Measurements from ENCODE around the gene ELP5.

Gene ELP5

DNA sequence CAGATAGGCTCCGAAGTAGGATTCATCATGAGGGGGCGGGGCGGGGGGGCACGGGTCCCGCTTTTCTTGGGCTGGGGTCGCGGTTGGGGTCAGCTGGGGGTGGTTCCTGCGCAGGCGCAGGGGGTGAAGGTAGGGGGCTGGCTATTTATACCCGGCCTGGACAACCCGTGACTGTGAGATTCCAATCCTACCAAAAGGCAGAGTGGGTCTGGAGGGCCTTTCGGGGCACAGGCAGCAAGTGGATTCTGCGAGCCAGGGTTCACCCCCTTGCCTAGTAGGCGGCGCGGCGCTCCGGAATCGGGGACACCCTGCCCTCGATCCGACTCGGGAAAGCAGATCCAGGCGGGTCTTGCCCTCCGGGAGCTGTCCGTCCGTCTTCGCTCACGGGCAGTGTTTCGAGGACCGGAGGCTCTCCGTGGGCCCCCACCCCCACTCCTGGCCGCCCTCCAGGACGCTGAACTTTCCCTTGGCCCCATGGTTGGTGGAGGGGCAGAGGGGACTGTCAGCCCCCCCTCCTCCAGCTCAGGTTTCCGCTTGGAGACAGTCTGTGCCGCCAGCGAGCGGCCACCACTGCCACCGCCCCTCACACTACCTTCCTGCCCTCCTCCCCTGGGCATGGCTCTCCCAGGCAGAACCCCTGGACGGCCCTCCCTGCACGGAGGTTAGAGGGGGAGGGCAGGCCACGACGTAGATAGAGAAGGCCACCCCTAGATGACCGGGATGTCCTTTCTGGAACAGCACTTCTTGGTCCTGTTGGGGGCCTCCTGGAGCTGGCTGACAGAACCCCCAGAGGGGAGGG, 30.1 kb downstream of the ELP5 start:
- TF ChIP-seq CTCF (IDR thresholded peaks at IDR 0.05; ENCODE audit: insufficient read depth, low read length, poor library complexity, severe bottlenecking) = no peak
- H3K4me3 ChIP-seq (replicated peaks; ENCODE audit: low read depth, low read length) = peak overlapping the region; percentile 58
- DNase-seq (ENCODE audit: extremely low read depth, insufficient read length) = no peak
- no peaks in the 10 kb centered on the region for H3K36me3 ChIP-seq (ENCODE audit: control insufficient read depth, insufficient read depth, low read length)
- H3K27me3 ChIP-seq (replicated peaks; ENCODE audit: control insufficient read depth, insufficient read depth, low read length) = no peaks in the 10 kb centered on the region

DNA sequence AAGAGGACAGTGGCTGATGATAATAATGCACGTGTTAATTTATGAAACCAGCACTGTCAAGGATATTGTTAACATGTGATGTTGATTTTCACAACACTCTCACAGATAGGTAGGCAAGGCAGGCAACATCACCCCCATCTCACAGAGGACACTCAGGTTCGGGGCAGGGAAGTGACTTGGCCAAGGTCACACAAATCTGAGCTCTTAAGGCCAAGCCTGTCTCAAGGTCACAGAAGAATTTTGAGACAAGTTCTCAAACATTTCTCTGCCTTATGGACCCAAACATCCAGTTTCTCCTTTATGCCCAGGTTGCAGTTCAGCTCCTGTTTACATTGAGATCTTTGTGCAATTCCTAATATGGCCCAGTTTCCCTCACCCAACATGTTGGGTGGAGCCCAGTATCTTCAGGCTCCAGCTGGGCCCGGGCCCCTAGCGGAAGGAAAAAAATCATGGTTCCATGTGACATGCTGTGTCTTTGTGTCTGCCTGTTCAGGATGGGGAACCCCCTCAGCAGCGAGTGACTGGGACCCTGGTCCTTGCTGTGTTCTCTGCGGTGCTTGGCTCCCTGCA, 30.8 kb downstream of the ELP5 start:
- Histone ChIP-seq H3K4me3 (replicated peaks; ENCODE audit: low read depth, low read length) (no peak overlapping the region), H3K27me3 (replicated peaks; ENCODE audit: control insufficient read depth, insufficient read depth, low read length) (no peaks in the 10 kb centered on the region), H3K36me3 (ENCODE audit: control insufficient read depth, insufficient read depth, low read length) (no peaks in the 10 kb centered on the region)
- DNase-seq (ENCODE audit: extremely low read depth, insufficient read length) = no peak
- TF ChIP-seq CTCF (IDR thresholded peaks at IDR 0.05; ENCODE audit: insufficient read depth, low read length, poor library complexity, severe bottlenecking) = peak; percentile 11

DNA sequence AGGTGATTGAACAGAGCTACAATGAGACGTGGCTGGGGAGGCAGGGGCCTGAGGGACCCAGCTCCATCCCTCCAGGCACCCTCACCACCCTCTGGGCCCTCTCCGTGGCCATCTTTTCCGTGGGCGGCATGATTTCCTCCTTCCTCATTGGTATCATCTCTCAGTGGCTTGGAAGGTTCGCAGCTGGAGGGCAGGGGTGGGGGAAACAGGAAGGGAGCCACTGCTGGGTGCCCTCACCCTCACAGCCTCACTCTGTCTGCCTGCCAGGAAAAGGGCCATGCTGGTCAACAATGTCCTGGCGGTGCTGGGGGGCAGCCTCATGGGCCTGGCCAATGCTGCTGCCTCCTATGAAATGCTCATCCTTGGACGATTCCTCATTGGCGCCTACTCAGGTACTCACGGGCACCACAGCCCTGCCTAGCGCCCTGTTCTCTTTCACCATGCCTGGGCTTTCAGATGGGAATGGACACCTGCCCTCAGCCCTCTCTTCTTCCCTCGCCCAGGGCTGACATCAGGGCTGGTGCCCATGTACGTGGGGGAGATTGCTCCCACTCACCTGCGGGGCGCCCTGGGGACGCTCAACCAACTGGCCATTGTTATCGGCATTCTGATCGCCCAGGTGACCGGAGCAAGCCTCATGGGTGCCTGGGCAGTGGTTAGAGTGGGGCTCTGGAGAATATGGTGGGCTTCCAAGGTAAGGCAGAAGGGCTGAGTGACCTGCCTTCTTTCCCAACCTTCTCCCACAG, 31.6 kb downstream of the ELP5 start:
- H3K36me3 ChIP-seq (ENCODE audit: control insufficient read depth, insufficient read depth, low read length) = no peaks in the 10 kb centered on the region
- H3K27me3 ChIP-seq (replicated peaks; ENCODE audit: control insufficient read depth, insufficient read depth, low read length) = no peaks in the 10 kb centered on the region; the same call in 1 of the 2 replicates
- H3K4me3 ChIP-seq (replicated peaks; ENCODE audit: low read depth, low read length) = no peak overlapping the region
- no peak for TF ChIP-seq CTCF (IDR thresholded peaks at IDR 0.05; ENCODE audit: insufficient read depth, low read length, poor library complexity, severe bottlenecking)
- no peak for DNase-seq (ENCODE audit: extremely low read depth, insufficient read length)

DNA sequence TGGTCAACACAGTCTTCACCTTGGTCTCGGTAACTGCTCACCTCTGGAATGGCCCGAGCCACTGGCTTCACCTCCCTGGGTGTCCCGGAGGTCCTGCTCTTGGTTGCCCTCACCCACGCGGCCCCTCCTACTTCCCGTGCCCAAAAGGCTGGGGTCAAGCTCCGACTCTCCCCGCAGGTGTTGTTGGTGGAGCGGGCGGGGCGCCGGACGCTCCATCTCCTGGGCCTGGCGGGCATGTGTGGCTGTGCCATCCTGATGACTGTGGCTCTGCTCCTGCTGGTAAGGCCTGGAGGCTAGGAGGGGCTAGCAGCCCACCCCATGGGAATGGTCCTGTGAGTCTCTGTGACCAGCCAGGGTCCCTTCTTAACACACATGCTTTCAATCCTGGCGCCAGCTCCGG, 32.9 kb downstream of the ELP5 start:
- DNase-seq (ENCODE audit: extremely low read depth, insufficient read length) = no peak
- TF ChIP-seq CTCF (IDR thresholded peaks at IDR 0.05; ENCODE audit: insufficient read depth, low read length, poor library complexity, severe bottlenecking) = no peak
- Histone ChIP-seq H3K27me3 (replicated peaks; ENCODE audit: control insufficient read depth, insufficient read depth, low read length) (no peaks in the 10 kb centered on the region; the same call in 1 of the 2 replicates), H3K4me3 (replicated peaks; ENCODE audit: low read depth, low read length) (no peak overlapping the region), H3K36me3 (ENCODE audit: control insufficient read depth, insufficient read depth, low read length) (no peaks in the 10 kb centered on the region)

DNA sequence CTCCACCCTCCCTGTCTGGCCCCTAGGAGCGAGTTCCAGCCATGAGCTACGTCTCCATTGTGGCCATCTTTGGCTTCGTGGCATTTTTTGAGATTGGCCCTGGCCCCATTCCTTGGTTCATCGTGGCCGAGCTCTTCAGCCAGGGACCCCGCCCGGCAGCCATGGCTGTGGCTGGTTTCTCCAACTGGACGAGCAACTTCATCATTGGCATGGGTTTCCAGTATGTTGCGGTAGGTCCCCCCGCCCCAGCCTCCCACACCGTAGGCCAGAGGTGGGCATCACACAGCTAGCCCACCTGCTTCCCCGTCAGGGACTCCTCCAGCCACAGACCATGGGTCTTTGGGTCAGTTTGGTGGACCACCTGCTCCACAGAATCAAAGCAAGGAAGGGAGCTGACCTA, 33.7 kb downstream of the ELP5 start:
- H3K36me3 ChIP-seq (ENCODE audit: control insufficient read depth, insufficient read depth, low read length) = no peaks in the 10 kb centered on the region
- no peak for TF ChIP-seq CTCF (IDR thresholded peaks at IDR 0.05; ENCODE audit: insufficient read depth, low read length, poor library complexity, severe bottlenecking)
- H3K4me3 ChIP-seq (replicated peaks; ENCODE audit: low read depth, low read length) = no peak overlapping the region
- no peak for DNase-seq (ENCODE audit: extremely low read depth, insufficient read length)
- H3K27me3 ChIP-seq (replicated peaks; ENCODE audit: control insufficient read depth, insufficient read depth, low read length) = no peaks in the 10 kb centered on the region; the same call in 1 of the 2 replicates

All from GM06990 (cell line).